ENCODE data around the gene NELFB.

Gene NELFB

GRCh38 chr9:137308057-137308619 lies 53.0 kb downstream of the NELFB start:
- H3K9me3 ChIP-seq: no peaks in the 10 kb centered on the region
- H3K4me3 ChIP-seq (ENCODE audit: low read depth in 1 of 2, low read length in 1 of 2): no peak overlapping the region
- H3K27me3 ChIP-seq: peaks cover 67% of the 10 kb centered on the region
- TF ChIP-seq CTCF (IDR thresholded peaks at IDR 0.05): no peak
- H3K4me1 ChIP-seq (ENCODE audit: control insufficient read depth in 1 of 2, insufficient read depth in 1 of 2, low read depth in 1 of 2, low read length in 1 of 2): no peaks in the 10 kb centered on the region
- no peak overlapping the region for H3K27ac ChIP-seq
- no peaks in the 10 kb centered on the region for H3K36me3 ChIP-seq

GRCh38 chr9:137309368-137310188 lies 54.5 kb downstream of the NELFB start:
- Histone ChIP-seq H3K4me1 (ENCODE audit: control insufficient read depth in 1 of 2, insufficient read depth in 1 of 2, low read depth in 1 of 2, low read length in 1 of 2) (no peaks in the 10 kb centered on the region), H3K36me3 (no peaks in the 10 kb centered on the region), H3K4me3 (ENCODE audit: low read depth in 1 of 2, low read length in 1 of 2) (no peak overlapping the region), H3K9me3 (no peaks in the 10 kb centered on the region), H3K27me3 (peaks cover 59% of the 10 kb centered on the region), H3K27ac (no peak overlapping the region)
- no peak for TF ChIP-seq CTCF (IDR thresholded peaks at IDR 0.05)

DNA sequence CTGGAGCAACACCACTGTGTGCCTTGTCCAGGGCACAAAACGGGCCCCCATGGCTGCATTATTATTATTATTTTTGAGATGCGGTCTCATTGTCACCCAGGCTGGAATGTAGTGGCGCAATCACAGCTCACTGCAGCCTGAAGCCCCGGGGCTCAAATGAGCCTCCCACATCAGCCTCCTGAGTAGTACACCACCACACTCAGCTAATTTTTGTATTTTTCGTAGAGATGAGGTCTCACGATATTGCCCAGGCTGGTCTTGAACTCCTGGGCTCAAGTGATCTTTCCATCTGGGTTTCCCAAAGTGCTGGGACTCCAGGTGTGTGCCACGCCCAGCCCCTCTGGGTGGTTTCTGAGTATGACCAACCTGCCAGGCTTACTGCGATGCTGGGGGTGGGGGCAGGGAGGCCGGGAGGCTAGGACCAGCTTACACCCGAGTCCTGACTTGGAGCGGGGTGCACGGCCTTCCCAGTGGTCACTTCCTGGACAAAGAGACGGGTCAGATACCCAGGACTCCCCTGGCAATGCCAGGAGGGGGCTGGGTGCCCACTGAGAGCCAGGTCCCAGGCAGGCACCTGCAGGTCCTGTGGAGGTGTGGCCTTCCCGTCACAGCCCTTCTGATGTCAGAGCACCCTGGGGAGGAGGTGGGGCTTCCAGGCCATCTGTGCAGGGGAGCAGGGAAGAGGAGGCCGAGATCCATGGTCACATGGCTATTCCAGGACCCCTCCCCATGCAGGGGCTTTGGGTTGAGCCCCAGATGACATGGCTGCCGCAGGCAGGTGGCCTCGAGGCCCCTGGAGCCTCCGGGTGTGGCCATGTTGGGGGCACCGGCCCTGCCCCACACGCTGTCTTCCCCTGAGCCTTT lies 55.3 kb downstream of the NELFB start:
- Histone ChIP-seq H3K27ac (no peak overlapping the region), H3K4me1 (ENCODE audit: control insufficient read depth in 1 of 2, insufficient read depth in 1 of 2, low read depth in 1 of 2, low read length in 1 of 2) (no peaks in the 10 kb centered on the region), H3K9me3 (no peaks in the 10 kb centered on the region), H3K4me3 (ENCODE audit: low read depth in 1 of 2, low read length in 1 of 2) (no peak overlapping the region), H3K36me3 (no peaks in the 10 kb centered on the region), H3K27me3 (peaks cover 59% of the 10 kb centered on the region)
- TF ChIP-seq CTCF (IDR thresholded peaks at IDR 0.05): no peak

DNA sequence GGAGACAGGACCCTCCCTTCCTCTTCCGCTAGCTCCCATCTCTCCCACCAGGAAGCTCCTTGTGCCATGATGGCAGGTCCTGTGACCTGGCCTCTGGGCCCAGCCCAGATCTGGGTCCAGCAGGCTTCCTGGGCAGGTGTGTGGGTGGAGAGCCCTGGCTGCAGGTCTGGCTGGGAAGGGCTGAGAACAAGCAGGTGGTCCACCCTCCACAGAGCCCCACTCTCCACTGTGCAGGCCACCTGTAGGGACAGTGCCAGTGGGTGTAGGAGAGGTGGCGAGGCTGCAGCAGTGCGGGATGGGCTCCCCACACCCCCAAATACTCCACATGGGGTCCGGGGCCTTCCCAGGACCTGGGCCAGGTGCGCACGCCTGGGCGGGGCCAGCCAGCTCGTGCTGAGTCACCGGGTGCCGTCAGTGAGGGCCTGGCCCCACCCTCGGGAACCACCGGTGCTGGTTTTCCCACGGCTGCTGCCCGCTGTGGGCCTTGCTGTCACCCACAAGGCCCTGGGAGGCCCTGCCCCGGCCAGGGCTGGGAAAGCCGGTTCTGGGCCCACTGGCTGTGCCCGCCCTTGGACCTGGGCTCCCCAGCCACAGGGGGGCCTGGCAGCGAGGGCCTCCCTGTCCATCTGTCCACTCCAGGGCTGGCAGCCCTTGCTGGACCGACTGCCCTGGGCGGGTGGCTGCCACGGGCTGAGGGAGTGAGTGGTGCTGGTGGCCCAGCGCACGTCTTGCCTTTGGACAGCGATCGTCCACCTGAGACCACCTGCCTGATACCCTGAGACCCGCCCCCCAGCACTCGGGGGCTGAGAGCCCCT lies 56.3 kb downstream of the NELFB start:
- H3K36me3 ChIP-seq: no peaks in the 10 kb centered on the region
- H3K27ac ChIP-seq: no peak overlapping the region
- H3K4me3 ChIP-seq (ENCODE audit: low read depth in 1 of 2, low read length in 1 of 2): no peak overlapping the region
- H3K27me3 ChIP-seq: peaks cover 59% of the 10 kb centered on the region
- no peaks in the 10 kb centered on the region for H3K9me3 ChIP-seq
- no peak for TF ChIP-seq CTCF (IDR thresholded peaks at IDR 0.05)
- H3K4me1 ChIP-seq (ENCODE audit: control insufficient read depth in 1 of 2, insufficient read depth in 1 of 2, low read depth in 1 of 2, low read length in 1 of 2): no peaks in the 10 kb centered on the region
